Raji (cell line): ENCODE measurements around the gene AATF.

Source experiments
- POLR2A ChIP-seq: IDR thresholded peaks from 2 replicates; pipeline ENCODE4 v1.6.1; 2011; ENCODE audit warnings: low read depth, low read length, control low read depth; ENCODE audit not compliant: insufficient read depth

AATF gene

DNA sequence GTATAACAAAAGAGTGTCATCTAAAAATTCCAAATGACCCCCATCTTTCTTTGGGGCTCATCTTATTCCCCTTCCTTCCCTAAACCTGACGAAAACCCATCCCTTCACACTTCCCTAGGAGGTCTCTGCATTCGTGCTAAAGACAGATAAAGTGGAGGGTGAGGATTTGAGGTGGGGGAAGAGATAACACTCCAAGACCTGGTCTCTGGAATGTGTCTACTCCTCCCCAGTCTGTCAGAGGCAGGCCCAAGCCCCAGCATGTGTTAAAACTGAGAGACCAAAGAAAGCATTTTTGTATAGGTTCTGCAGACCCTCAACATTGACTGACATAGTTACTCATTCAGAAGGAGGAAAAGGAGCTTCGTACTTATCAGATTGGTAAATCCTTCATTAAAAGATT lies 22.5 kb upstream of the AATF start:
- TF ChIP-seq POLR2A = no peak

DNA sequence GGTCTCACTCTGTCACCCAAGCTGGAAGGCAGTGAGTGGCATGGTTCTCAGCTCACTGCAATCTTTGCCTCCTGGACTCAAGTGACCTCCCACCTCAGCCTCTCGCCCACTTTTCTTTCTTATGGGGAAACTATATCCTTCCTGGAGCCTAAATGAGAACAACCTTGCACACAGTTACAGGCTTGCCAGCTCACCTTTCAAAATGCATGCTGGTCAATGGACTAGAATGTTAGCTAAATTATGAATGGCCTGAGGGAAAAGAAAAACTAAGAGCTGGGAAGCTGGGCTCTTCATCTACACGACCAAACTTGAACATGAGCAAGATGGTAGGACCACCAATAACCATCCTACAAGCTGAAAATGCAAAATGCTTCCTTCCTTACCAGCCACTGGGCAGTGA lies 22.1 kb upstream of the AATF start:
- TF ChIP-seq POLR2A = no peak

DNA sequence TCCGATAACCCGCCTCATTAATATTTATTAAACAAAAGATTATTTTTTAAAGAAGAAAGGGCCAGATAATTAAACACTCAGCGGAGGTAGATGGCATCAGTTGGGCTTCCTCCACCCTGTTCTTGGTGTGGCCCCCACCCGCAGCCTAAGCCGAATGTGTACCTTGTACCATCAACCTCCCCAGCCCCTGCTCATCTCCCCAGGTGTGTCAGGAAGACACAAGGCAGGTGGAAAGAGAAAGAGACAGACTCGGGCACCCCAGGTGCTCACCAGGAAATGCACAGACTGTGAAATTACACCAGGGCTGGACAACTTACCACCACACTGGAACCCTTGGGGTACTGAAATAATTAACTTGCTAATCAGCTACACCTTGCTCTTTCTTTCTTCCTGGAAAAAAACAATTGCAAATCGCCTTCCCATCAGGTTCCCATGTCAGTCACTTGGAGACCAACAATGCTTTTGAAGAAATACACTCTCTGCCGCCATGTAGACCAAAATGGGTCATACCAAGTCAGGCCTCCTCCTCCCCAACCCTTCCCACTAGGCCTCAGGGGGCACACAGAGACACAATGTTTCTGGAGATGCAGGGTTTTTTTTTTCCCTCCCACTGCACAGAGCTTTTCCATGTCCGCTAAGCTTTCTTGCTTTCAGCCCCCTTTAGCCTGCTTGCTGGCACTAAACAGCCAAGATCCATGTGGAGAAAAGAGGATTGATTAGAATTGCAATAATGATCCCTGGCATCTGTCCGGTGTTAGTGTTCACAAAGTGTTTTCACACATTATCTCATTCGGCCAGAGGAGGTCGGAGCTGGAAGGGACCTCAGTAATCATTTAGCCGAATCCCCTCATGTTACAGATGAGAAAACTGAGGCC lies 20.0 kb upstream of the AATF start:
- TF ChIP-seq POLR2A = no peak

DNA sequence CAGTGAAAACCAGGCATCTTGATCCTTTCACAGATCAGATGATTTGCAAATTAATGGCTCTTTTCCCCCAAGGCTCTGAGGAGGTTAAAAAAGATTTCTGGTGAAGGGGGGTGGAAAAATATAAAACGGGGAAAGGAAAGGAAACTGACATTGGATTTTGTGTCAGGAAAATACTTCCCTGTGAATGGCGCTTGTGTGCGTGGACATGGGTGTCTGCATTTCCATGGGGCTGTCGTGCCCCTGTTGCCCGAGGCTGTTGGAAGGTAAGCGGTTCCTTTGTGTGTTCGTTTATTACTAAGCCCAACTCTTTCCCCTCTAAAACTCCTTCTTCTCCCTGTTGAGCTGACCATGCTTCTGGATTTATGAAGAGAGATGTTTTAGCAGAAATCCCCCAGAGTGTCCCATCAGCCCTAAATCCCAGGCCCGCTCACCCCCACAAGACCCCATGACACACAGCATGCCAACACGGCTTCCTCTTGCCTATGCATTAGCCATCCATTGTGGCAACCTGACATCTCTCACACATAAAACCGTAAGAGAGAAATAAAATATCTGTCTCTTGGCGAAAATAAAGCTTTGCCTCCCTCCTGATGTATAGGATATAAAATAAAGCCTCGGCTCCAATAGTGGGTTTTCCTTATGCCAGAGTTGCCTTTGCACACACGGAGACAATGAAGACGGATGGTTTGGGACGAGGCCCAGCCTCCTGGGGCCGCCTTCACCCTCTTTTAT lies 18.7 kb upstream of the AATF start:
- TF ChIP-seq POLR2A = no peak

DNA sequence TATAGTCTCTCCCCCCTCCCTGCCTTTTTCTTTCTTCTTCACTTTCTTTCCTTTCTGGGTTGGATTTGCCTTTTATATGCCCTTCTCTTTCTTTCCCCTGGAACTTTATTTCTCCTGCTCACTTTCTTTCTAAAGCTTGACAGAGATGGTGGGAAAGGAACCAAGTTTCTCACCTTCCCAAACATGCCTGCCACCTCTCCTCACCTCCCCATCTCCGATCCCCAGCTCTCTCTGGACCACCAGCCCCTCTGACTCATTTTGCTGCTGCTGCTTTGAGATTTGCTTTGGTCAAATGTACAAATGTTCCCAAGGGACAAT lies 18.2 kb upstream of the AATF start:
- TF ChIP-seq POLR2A = no peak

DNA sequence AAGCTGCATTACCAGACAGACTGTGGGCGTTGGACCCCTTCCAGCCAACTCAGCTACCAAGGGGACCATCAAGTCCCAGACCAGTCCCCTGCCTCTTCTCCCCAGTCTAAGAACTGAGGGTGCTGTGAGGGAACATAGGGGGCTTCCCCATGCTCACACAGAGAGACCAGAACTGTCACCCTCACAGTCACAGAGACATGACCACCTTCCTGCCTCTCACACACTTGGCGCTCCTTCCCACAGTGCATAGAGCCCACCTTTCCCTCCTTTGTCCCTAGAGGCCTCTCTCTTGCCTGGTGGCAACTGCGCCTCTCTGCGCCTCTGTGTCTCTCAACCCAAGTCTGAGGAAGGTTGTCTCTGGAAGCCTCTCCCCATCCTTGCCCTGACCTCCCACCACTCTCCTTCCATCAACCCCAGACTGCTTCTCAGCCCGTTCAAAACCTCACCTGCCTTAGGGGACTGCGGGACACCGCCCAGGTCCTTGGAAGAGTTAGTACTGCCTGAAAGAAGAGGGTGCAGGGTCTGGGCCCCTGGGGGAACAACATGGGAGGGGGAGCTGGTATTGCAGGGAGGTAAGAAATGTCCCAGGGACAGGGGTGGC lies 17.6 kb upstream of the AATF start:
- no peak for TF ChIP-seq POLR2A

DNA sequence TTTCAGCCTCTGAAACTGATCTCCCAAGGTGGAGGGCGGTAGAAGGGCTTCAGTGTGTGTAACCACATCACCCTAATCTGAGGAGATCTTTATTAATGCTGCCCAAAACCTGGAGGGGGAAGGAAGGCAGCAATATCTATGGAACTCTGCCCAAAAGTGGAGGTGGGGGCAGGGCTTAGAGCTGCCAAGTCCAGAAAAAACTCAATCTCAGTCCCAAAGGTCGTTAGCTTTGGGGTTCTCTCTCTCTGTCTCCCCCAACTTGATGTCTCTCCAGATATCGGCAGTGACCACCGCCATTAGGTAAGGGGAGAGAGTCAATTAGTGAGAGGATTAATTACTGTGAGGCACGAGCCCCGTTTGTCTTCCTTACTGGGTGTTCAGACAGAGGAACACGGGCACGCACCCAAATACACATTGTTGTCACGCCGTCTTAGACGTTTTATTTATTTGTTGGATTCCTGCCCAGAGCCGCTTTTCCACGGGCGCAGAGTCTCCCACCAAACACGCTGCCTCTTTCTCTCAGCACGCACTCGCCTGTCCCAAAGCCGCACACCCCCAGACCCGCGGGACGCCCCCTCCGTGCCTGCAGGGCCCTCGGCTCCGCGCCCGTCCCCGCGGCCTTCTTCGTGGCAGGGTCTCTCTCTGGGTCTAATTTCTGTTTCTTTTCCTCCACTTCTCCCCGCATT lies 16.9 kb upstream of the AATF start:
- TF ChIP-seq POLR2A = no peak

DNA sequence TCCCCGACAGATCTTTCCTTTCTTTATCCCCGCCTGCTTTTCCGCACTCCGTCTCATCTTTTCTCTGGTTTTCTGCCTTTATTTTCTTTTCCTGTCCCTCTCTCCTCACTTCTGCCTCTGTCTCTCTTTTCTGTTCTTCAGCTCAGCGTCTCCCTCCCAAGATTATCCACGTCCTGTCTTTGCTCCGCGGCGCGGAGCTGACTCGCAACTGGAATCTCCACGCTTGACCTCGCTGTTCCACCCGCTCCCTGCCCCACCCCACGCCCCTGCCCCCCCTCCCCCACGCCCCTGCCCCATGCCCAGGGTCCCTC lies 16.4 kb upstream of the AATF start:
- no peak for TF ChIP-seq POLR2A

DNA sequence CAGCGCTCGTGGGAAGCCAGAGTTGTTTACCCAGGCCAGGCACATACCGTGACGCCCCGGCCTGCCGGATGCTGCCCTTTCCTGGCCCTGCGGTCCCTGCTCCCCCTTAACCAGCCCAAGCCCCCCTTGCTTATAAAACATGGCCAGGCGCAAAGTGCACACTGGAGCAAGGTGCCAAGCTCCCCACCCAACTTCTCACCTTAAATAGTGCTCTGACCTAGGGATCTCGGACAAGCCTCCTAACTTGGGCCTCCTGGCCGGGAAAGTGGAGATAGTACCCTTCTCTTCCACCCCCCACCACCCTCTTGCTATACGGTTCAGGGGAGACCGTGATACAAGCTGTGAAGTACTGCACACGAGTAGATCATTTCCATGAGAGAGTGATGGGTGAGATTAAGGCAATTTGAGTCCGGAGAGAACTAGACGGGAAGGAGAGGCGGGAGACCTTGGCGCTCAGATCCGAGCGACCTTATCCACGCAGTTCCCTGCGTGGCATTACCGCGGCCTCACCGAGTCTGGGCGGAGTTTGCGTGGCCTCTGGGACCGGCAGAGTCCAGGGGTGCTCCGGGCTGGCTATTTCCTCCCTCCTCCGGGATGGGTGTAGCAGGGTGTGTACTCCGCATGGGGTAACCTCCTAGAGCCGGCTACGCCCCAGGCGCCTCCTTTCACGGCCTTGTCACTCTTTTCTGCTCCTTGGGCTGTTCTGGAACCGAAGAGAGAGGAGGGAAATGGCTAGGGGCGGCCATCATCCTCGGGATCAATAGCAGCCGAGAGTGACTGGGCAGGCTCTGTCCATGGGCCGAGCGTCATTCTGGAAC lies 15.9 kb upstream of the AATF start:
- no peak for TF ChIP-seq POLR2A

DNA sequence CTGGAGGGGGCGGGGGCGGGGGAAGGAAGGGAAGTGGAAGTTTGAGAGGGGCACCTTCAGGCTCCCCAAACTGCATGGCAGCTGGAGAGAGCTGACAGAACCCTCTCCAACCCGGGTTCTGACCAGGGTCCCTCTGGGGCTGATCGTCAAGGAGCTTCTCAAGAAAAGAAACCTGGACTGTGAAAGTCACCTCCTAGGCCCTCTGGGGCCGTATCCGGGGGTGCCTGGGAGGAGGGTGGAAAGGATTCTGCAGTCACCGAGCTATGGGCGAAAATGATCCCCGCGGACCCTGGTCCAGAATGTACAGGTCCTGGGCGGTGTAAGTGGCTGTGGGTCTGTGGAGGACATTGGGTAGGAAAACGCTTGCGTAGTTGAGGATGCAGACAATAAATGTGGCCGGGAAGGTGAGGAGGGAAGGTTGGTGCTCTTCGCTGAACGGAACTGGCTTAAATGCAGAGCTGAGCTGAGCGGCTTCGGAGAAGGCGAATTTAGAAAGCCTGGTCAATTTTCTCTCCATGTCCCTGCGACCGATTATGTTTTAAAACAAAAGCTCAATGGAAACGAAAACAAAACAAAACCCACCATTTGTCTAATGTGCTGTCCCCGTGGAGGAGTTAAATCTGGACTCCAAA lies 15.1 kb upstream of the AATF start:
- TF ChIP-seq POLR2A = no peak

DNA sequence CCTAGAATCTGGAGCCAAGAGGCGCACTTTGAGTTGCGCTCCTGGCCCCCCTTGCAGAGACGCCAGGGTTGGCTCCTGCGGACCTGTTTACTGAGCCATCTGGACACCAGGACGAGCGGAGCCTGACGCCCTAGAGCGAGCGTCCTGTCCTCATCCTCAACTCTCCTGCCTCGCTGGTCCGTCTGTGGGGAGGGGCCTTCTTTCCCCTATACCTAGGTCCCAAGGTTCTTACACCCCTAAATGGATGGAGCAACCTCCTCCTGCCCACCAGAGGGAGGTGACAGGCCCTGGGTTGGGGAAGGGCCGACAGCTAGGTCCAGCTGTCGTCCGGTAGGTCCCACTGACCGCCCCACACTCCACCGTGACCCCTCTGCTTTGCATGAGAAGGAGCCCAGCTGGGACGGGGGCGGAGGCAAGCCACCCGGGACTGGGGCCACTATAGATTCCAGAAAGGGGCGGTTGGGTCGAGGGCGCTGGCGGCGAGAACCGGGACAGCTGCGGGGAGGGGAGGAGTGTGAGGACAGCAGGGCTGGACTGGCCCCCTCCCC lies 14.5 kb upstream of the AATF start:
- TF ChIP-seq POLR2A = no peak

DNA sequence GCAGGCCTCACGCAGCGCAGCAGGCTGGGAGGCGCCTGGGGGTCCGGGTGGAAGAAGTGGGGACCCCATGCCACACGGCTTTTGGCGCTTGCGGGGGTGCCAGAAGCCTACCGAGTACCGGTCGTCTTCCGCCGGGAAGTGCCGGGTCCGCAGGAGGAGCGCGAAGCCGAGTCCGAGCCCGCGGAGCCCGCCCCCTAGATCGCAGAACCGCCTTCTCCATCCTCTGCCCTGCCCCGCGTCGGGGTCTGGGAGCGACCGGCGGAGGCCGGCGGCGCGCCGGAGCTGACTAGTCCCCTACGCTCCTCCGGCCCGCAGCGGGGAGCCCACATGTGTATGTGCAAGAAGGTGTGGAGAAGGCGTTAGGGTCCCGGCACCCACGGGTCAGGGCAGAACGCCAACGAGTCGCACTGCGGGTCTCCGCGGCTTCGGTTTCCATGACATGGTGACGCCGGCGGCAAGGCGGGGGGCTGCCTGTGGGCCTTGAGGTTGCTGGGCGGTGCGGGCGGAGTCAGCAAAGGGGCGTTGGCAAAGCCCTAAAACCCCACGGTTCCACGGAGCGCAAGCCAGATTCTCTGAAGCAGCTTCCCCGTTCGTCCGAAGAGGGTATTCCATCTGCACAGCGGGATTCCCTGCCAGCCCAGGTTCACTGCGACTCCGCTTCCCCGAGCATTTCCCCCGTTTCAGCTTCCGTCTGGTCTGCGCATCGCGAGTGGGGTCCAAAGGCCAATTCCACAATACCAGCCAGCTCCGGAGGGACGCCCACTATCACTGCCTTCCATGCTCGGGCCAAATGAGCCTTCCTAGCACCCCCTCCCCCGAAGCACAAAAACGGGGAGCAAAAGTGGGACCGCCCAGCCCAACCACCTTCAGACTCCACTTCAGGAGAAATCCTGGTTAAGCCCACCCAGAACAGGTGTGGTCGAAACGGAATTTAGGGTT lies 13.8 kb upstream of the AATF start:
- no peak for TF ChIP-seq POLR2A

DNA sequence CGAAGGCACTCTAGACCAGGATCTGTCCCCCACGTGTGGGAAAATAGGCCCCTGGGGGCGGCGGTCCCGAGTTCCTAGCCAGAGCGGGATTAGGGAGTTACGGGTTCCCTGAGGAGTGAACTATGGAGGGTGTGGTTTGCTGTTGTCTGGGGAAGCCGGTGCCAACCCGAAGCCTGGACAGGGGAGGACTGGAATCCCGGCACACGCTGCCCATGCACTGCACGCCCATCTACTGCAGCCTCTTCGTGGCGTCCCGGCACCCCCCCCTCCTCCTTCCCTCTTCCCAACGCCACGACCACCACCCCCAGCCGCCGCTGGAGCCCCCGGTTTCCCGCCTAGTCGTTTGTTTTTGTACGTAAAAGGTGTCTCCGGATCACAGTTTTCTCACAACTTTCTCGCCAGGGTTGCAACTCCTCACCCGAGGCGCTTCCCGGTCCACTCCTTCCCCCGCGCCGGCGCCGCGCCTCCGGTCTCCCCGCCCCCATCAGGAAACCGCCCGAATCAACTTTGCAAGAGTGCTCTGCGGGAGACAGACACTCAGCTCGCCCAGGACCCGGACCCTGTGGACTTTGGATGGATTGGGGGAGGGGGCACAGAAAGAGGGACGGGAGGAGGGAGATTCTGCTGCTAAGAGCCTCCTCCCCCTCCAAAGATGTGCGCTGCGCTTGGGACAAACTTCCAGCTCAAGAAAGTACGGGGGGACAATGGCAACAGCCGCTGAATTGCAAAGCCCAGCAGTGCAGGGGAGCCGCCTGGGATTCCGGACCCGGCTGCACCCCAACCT lies 12.9 kb upstream of the AATF start:
- no peak for TF ChIP-seq POLR2A

DNA sequence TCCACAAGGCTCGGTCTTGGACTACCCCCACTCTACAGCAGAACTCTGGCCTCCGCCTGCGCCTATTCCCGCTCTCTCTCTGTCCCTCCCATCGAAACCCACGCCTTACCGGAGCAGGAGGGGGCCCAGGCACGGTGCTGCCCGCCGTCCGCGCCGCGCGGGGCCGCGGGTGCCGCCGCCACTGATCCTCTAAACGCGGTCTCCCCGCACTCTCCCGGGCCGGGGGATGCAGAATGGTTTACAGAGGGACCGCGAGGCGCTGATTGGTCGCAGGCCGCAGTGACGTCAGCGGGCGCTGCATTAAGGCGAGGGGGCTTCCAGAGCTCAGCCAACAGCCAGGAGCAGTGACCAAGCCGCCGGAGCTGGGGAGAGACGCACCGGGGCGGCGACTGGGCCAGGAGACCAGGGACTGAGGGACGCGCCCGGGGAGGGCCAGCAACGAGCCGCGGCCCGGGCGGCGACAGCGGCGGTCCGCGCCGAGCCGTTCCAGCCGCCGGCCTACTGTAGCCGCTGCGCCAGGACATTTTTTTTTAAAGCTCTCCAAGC lies 12.2 kb upstream of the AATF start:
- no peak for TF ChIP-seq POLR2A
